CD14-positive monocyte (primary cell): ENCODE data around the gene GPR183. TPM values are rescaled to one million over a fixed set of nuclear protein-coding genes. Genes with fewer than 3 reads are reported as not detected.

Experiments
- DNase-seq, 3 donors: peaks; one replicate each; pipeline ENCODE4 v3.0.0-alpha.2; 2011 to 2022
- H2AFZ ChIP-seq: 2 replicates; pipeline ENCODE4 v1.6.0; 2012; ENCODE audit warnings: mild to moderate bottlenecking, low read depth, low read length, inconsistent platforms; ENCODE audit not compliant: insufficient read depth, poor library complexity, severe bottlenecking
- H3K27ac ChIP-seq, 2 donors: 1 replicate in 1 of 2; 2 replicates in 1 of 2; pipeline ENCODE4 v1.5.1; 2012 to 2013; ENCODE audit warnings: low read length in 2 of 2, control low read depth in 1 of 2, inconsistent platforms in 1 of 2, low read depth in 1 of 2, mild to moderate bottlenecking in 1 of 2
- H3K27me3 ChIP-seq, 2 donors: one replicate each; pipeline versions ENCODE4 v1.6.0 to v1.6.1; 2011 to 2013; ENCODE audit warnings: low read length in 2 of 2; ENCODE audit not compliant: control insufficient read depth in 2 of 2, insufficient read depth in 2 of 2
- H3K36me3 ChIP-seq, 2 donors: replicated peaks in 1 of 2; 1 replicate in 1 of 2; 2 replicates in 1 of 2; pipeline versions ENCODE4 v1.5.1 to v1.6.1; 2012 to 2013; ENCODE audit warnings: low read length in 2 of 2, control low read depth in 1 of 2, inconsistent platforms in 1 of 2, mild to moderate bottlenecking in 1 of 2; ENCODE audit not compliant: insufficient read depth in 2 of 2, control insufficient read depth in 1 of 2
- H3K4me1 ChIP-seq, 2 donors: 1 replicate in 1 of 2; 2 replicates in 1 of 2; pipeline versions ENCODE4 v1.5.1 to v1.6.1; 2012 to 2013; ENCODE audit warnings: low read length in 2 of 2, control low read depth in 1 of 2, inconsistent platforms in 1 of 2, mild to moderate bottlenecking in 1 of 2, moderate library complexity in 1 of 2; ENCODE audit not compliant: insufficient read depth in 2 of 2, control insufficient read depth in 1 of 2
- H3K4me2 ChIP-seq: replicated peaks from 2 replicates; pipeline ENCODE3; 2012; ENCODE audit warnings: low read length, moderate library complexity, mild to moderate bottlenecking; ENCODE audit not compliant: poor library complexity, severe bottlenecking; ENCODE audit errors: extremely low read depth
- H3K4me3 ChIP-seq, 3 experiments: fragments of 200-600 bp in 1 of 3; sonication (generic) in 1 of 3; replicated peaks in 1 of 3; 1 replicate in 2 of 3; 2 replicates in 1 of 3; pipeline ENCODE4 v1.5.1; 2011 to 2013; ENCODE audit warnings: low read length in 3 of 3, mild to moderate bottlenecking in 3 of 3, control low read depth in 2 of 3, low read depth in 2 of 3, inconsistent platforms in 1 of 3, moderate library complexity in 1 of 3
- H3K79me2 ChIP-seq: 2 replicates; pipeline ENCODE4 v1.6.0; 2012; ENCODE audit warnings: mild to moderate bottlenecking, control low read depth, inconsistent platforms, low read length, moderate library complexity; ENCODE audit not compliant: insufficient read depth
- H3K9ac ChIP-seq: 2 replicates; pipeline ENCODE4 v1.6.0; 2017; ENCODE audit warnings: low read length, mild to moderate bottlenecking; ENCODE audit not compliant: insufficient read depth, poor library complexity, severe bottlenecking
- H3K9me3 ChIP-seq, 2 donors: replicated peaks in 1 of 2; 1 replicate in 1 of 2; 2 replicates in 1 of 2; pipeline versions ENCODE4 v1.5.1 to v1.6.1; 2012 to 2013; ENCODE audit warnings: low read length in 2 of 2, control low read depth in 1 of 2; ENCODE audit not compliant: control insufficient read depth in 1 of 2, insufficient read depth in 1 of 2
- H4K20me1 ChIP-seq: 2 replicates; pipeline ENCODE4 v1.6.0; 2012; ENCODE audit warnings: mild to moderate bottlenecking, low read length, control low read depth, moderate library complexity; ENCODE audit not compliant: insufficient read depth
- H3K27ac Mint-ChIP-seq, 7 donors: one replicate each; pipeline ENCODE4 v1.8.0; 2020; ENCODE audit warnings: mild to moderate bottlenecking in 7 of 7, mixed read lengths in 7 of 7, moderate library complexity in 6 of 7, inconsistent platforms in 2 of 7
- H3K27me3 Mint-ChIP-seq, 3 donors: one replicate each; pipeline ENCODE4 v1.8.0; 2021 to 2022; ENCODE audit warnings: low read depth in 3 of 3, mild to moderate bottlenecking in 3 of 3, mixed read lengths in 3 of 3, moderate library complexity in 3 of 3, inconsistent platforms in 1 of 3
- H3K36me3 Mint-ChIP-seq, 2 donors: one replicate each; pipeline ENCODE4 v1.8.0; 2020; ENCODE audit warnings: mixed read lengths in 2 of 2, inconsistent platforms in 1 of 2, mild to moderate bottlenecking in 1 of 2
- H3K4me1 Mint-ChIP-seq: one replicate; pipeline ENCODE4 v1.8.0; 2020; ENCODE audit warnings: mild to moderate bottlenecking, mixed read lengths
- H3K4me3 Mint-ChIP-seq, 2 donors: one replicate each; pipeline ENCODE4 v1.8.0; 2020; ENCODE audit warnings: mild to moderate bottlenecking in 2 of 2, mixed read lengths in 2 of 2, moderate library complexity in 1 of 2
- H3K9me3 Mint-ChIP-seq, 7 donors: one replicate each; pipeline ENCODE4 v1.8.0; 2020 to 2022; ENCODE audit warnings: mixed read lengths in 7 of 7, mild to moderate bottlenecking in 6 of 7, moderate library complexity in 6 of 7, inconsistent platforms in 2 of 7
- CTCF ChIP-seq: fragments of 200-600 bp; IDR thresholded peaks from one replicate; pipeline ENCODE4 v1.8.0; 2022; ENCODE audit warnings: antibody characterized with exemption, mild to moderate bottlenecking
- WGBS: methylation state at CpG from one replicate; pipeline ENCODE4 v1.1.5; 2013; ENCODE audit warnings: missing lambda C conversion rate; ENCODE audit not compliant: insufficient coverage; 5-methylcytosine and 5-hydroxymethylcytosine counted together
- intact Hi-C, 2 donors: fragments of 100-400 bp; cut with micrococcal nuclease; formaldehyde crosslinking; loops; one replicate each; pipeline versions ENCODE4 v1.15.0 to v1.15.1; 2023
- polyA plus RNA-seq, 3 donors: library from polyadenylated mRNA; depleted of rRNA in 1 of 3; unstranded in 2 of 3; stranded (reverse) in 1 of 3; fragments of 300-500 nt in 2 of 3; fragments of >200 nt in 1 of 3; fragmentation: Illumina TruSeq in 2 of 3; gene quantifications; 1 replicate in 2 of 3; 2 replicates in 1 of 3; pipeline ENCODE4 v1.2.3, GENCODE V29; 2012 to 2021

The GPR183 gene
- polyA plus RNA-seq, 3 donors, result 190 to 459 (median 288) TPM

- no peak for TF ChIP-seq CTCF
- peaks cover 92% of the 10 kb centered on the region for H3K79me2 ChIP-seq
- no peaks in the 10 kb centered on the region for H3K9me3 ChIP-seq
- no peaks in the 10 kb centered on the region for H3K27me3 ChIP-seq
- WGBS, result no CpG with 5 or more reads among the region's 2 CpGs
- peaks cover 59% of the 10 kb centered on the region for H4K20me1 ChIP-seq
- peaks cover 68 to 87% of the 10 kb centered on the region in 2 donors for H3K4me1 ChIP-seq
- no peak for DNase-seq
- H3K9ac ChIP-seq, result no peak overlapping the region
- no peak overlapping the region for H2AFZ ChIP-seq
- no peak overlapping the region for H3K4me3 ChIP-seq
- no peaks in the 10 kb centered on the region for H3K9me3 Mint-ChIP-seq
- peaks cover 20 to 37% of the 10 kb centered on the region in 2 donors for H3K36me3 Mint-ChIP-seq
- H3K4me2 ChIP-seq, result no peak overlapping the region
- H3K4me3 Mint-ChIP-seq, result no peak overlapping the region
- no peaks in the 10 kb centered on the region for H3K27me3 Mint-ChIP-seq
- peak overlapping the region in 1 of 2 donors; percentile 82 for H3K27ac ChIP-seq
- intact Hi-C loops, result no loop called here
- peaks cover 2 to 16% of the 10 kb centered on the region in 2 donors for H3K36me3 ChIP-seq
- peak overlapping the region in 2 of 7 donors; percentile 91 to 92 for H3K27ac Mint-ChIP-seq
- H3K4me1 Mint-ChIP-seq, result peaks cover 69% of the 10 kb centered on the region
These were observed 9.1 kb downstream of the GPR183 start for GRCh38 chr13:99298056-99298455.

- no peaks in the 10 kb centered on the region for H3K27me3 ChIP-seq
- peaks cover 20 to 32% of the 10 kb centered on the region in 2 donors for H3K36me3 Mint-ChIP-seq
- peaks cover 64 to 86% of the 10 kb centered on the region in 2 donors for H3K4me1 ChIP-seq
- DNase-seq, result no peak
- no peak for TF ChIP-seq CTCF
- no peaks in the 10 kb centered on the region for H3K9me3 Mint-ChIP-seq
- peaks cover 66% of the 10 kb centered on the region for H3K4me1 Mint-ChIP-seq
- no peaks in the 10 kb centered on the region for H3K27me3 Mint-ChIP-seq
- H3K36me3 ChIP-seq, result peaks cover 2 to 13% of the 10 kb centered on the region in 2 donors
- H3K9me3 ChIP-seq, result no peaks in the 10 kb centered on the region
- peaks cover 92% of the 10 kb centered on the region for H3K79me2 ChIP-seq
- H3K27ac Mint-ChIP-seq, result peak overlapping the region in 6 of 7 donors; percentile 2 to 92 (median 90)
- H3K9ac ChIP-seq, result no peak overlapping the region
- H3K27ac ChIP-seq, result peak overlapping the region in 1 of 2 donors; percentile 82
- no peak overlapping the region for H3K4me3 Mint-ChIP-seq
- peak overlapping the region; percentile 58 for H3K4me2 ChIP-seq
- H4K20me1 ChIP-seq, result peaks cover 53% of the 10 kb centered on the region
- no peak overlapping the region for H2AFZ ChIP-seq
- H3K4me3 ChIP-seq, result peak overlapping the region in 1 of 3 experiments; percentile 53
- intact Hi-C loops, result no loop called here
These were observed 9.9 kb downstream of the GPR183 start for GRCh38 chr13:99297331-99297730.
